NCI-H2107 treated with DMSO at 0.1 percent for 48 hours (cell line): ENCODE data around the gene TOGARAM2.

Experiments
- DNase-seq: peaks from one replicate; lab custom pipeline; 2025; ENCODE audit not compliant: unreplicated experiment; lab: John Stamatoyannopoulos, UW

TOGARAM2 gene

DNA sequence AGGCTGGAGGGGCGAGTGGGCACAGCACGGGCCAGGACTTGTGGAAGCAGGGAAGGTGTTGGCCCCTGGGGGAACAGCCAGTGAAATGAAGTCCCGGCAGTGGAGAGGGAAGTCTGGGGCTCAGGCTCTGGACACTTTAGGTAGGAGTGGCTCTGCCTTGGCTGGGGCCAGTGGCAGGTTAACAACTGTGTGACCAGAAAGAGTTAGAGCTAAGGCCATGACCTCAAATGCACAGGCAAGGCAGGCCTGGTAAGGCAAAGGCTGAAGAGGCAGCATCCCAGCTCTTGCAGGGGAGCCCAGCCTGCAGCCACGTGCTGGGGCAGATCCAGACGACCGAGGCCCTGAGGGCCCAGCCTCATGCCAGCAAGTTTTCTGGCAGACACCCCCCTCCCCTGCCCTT lies 71.7 kb downstream of the TOGARAM2 start:
- no peak for DNase-seq

- no peak for DNase-seq
Measured at GRCh38 chr2:29053223-29053622, 72.1 kb downstream of the TOGARAM2 start.

DNA sequence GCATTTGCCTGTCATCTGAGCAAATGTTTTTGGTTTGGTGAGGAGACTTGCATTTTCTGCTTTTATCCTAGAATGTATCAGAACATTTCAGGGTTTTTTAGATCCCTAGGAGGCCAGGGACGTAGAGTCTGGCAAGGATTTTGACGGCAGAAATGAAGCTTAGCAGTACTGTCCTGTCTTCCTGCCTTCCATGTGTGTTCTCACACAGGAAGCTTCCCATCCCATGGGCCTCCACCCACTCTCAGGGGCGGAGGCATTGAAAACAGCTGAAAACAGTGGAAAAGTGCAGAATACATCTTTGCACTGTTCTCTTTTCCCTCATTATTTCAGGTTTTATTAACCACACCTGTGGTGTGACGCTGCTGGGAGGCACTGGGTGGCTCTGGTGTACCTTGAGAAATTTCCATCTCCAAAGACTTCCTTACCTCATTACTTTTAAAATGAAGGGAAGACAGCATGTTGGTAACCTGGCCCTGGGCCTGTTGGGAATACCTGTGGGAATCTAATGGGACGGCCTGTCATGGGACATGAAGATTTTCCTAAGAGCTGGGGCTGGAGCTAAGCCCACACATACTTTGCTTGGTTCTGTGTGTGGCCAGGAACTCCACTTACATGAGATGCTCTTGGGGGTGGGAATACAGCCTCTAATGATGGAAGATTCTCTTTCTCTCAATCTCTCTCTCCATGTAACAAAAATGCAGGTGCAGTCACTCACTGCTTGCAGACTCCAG lies 72.7 kb downstream of the TOGARAM2 start:
- DNase-seq, result no peak

DNA sequence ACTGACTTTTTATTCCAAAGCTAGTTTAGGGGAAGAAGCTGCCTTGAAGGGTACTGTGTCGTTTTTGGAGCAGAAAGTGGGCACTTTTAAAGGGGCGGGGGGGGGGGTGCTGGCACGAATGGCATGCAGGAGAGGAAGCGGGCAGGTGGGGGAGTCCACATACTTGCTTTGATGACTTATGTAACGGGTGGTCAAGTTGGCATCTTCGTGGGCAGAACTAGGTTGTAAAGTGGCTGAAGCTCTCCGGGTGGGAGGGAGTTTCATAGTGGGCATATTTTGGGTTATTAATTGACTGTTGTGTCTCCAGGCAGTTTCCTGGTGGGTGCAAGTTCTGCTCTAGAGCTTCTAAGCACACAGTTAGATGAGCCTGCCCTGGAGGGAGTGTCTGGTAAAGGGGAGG lies 73.3 kb downstream of the TOGARAM2 start:
- DNase-seq, result no peak

DNA sequence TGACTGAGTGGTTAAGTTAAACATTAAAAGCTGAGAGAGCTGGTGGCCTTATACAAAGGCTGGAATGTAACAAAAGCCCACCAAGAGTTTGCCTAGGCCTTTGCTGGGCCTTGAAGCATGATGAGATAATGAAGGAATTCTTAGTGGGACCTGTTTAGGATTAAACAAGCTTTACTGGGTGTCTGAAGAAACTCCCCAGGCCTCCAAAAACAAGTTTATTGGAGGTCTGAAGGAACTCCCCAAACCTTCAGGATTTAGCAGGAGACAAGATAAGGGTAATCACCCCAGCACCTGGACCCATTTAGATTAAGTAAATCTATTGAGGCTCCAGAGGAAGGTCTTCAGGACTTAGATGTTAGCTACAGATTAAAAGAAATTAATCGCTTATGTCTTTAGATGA lies 74.5 kb downstream of the TOGARAM2 start:
- DNase-seq, result no peak

- DNase-seq, result no peak
Measured at GRCh38 chr2:29056452-29056851, 75.4 kb downstream of the TOGARAM2 start.

DNA sequence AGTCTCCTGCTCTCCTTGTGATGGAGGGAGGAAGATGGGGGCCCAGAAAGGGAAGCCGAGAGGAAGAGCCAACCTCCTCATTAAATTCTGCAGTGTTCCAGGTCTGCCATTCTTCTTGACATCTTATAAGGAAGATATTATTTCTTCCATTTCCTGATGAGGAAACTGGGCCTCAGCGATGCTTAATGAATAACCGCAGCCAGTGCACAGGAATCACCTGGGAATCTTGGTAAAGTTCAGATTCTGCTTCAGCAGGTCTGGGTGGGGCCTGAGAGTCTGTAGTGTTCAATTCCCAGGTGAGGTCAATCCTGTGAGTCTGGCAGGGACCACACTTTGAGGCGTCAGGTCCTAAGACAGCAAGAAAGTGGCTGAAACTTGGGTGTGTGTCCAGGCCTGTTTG lies 75.9 kb downstream of the TOGARAM2 start:
- no peak for DNase-seq

DNA sequence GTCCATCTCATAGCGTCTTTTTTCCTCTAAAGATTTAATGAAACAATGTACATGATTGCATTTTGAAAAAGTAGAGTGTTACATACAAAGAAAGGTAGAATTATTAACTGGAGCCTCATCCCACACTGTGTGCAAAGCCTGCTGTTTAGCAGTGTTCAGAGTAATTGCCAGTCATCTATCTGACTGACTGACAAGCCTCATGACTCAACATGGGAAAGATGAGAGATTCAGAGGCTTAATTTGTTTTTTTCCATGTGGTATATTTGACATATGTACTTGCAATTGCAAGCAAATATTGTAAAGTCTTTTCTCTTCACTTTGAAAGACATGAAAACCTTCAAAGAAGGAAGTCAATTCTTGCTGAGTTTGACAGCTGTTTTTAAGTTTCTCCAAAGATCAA lies 78.5 kb downstream of the TOGARAM2 start:
- DNase-seq, result no peak

- no peak for DNase-seq
Measured at GRCh38 chr2:29060441-29060840, 79.3 kb downstream of the TOGARAM2 start.

DNA sequence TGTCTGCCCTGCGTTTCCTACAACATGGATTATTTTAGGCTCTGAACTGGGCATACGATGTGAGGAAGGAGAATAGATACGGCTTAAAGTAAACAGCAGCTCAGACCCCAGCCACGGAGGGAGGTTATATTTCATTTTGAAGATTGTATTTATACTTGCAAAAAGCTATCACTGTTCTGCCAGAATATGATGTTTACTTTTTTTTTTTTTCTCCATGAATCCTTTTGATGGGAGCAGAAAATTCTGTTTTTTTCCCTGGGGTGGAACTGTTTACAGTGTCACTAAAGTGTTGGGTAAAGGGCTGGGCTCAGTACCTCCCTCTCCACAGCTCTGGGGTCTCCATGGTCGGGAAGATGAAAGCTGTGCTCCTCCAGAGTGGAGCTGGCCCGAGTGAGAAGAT lies 80.1 kb downstream of the TOGARAM2 start:
- no peak for DNase-seq

GRCh38 chr2:29061616-29062015 lies 80.5 kb downstream of the TOGARAM2 start:
- DNase-seq, result no peak

DNA sequence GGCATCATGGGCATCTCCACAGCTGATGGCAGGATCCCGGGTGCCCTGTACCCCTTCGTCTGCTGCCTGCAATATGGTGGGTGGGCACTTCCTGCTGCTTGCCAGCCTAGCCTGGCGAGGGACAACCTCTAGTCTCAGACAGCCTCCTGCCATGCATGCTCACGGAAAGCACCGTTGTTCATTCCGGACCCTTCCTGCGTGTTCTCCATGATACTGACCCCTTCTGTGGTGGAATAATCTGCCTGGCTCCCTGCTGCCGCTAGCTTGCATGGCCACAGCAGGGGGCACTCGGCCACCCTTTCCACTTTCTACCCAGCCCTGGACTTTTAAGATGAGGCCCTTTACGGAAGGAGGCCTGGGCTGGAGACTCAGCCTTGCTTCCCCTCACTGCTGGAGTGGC lies 81.3 kb downstream of the TOGARAM2 start:
- no peak for DNase-seq

- DNase-seq, result no peak
Measured at GRCh38 chr2:29063056-29063455, 82.0 kb downstream of the TOGARAM2 start.

DNA sequence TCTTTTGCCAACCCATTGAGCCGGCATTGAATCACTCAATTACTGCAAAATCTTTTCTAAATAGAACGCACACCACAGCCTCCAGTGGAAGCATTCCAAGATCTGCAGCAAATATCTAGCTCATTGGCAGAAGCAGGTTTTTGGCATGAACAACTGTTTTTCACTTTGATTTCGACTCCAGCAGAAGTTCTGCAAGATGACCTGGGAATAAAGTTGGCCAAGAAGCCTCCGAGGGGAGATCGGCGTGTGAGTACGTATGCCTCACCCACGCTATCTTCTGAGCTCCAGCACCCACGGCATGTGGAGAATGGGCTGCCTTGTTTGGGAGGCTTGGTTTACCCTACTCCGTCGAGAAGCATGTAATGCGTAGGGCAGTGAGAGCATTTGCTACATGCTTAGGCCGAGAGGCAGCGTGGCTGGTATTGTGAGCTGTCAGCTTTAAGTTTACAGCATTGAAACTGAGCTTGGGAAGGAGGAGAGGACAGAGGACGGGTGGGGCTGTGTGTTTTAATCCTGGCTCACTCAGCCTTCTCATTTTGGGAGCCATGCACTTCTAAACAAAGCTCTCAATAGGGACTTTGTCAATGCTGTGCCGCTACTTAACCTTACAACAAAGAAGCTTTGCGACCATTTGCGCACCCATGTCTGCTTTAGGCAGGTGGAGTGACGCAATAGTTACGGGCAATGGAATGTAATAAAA lies 82.7 kb downstream of the TOGARAM2 start:
- no peak for DNase-seq

- DNase-seq, result no peak
Measured at GRCh38 chr2:29064346-29064715, 83.2 kb downstream of the TOGARAM2 start.

DNA sequence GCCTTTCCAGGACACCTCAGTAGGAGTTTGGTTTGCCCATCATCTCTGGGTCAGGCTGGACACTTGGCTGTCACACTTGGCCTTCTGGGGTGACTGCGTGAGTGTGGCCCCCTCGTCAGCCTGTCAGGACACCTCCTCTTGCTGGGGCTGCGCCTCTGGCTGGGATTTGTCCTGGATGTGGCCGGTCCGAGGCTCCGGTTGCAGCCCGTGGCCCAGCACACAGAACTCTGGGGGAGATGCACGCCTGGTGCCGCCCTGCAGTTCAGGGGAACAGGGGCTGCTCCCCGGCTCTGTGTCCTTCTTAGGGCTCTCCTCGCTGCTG lies 83.6 kb downstream of the TOGARAM2 start:
- no peak for DNase-seq

GRCh38 chr2:29065068-29065811 lies 84.1 kb downstream of the TOGARAM2 start:
- no peak for DNase-seq

GRCh38 chr2:29066271-29066860 lies 85.3 kb downstream of the TOGARAM2 start:
- no peak for DNase-seq

GRCh38 chr2:29066997-29067605 lies 86.0 kb downstream of the TOGARAM2 start:
- DNase-seq, result no peak

DNA sequence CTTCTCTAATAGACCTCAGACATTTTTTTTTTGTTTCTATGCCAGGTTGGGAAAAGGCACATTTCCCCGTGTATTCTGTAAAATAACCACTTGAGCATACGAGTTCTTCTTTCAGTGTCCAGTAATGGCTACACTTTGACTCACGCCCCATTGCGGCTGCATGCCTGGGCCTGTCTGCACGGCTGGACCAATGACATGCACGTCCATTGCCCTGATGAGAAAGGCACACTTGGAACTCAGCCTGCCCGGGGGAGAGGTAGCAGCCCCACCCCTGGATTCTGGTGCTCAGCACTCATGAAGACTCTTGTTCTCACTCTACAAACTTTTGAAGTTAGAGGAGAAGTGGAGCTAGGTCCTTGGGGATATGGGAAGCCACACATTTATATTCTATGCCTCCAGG lies 87.4 kb downstream of the TOGARAM2 start:
- no peak for DNase-seq

DNA sequence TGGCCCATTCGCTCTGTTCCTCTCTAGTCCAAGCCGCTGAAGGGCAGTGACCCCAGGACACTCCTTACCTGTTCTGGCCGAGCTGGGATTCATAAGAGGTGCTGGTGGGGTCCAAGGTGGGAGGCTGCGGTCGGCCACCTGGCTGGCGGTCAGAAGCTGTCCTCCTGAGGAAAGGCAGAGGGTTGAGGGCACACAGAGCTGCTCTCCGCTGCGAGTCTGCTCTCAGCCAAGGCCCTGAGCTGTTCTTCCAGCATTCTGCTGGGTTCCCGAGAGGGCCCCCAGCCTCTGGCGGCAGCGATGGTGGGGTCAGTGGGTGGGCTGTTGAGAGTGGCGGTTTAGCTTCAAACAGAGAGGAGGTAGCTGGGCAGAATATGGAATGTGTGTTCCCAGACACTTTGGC lies 89.4 kb downstream of the TOGARAM2 start:
- DNase-seq, result no peak
